ENCODE data around the gene THUMPD2. TPM values are rescaled to one million over a fixed set of nuclear protein-coding genes. Genes with fewer than 3 reads are reported as not detected.

THUMPD2 gene
- polyA plus RNA-seq, 1 donor from 2014 or later, result 24.7 TPM

- Histone ChIP-seq H3K9me3 (ENCODE audit: low read length) (no peaks in the 10 kb centered on the region), H3K9ac (ENCODE audit: low read length) (no peak overlapping the region), H3K27ac (ENCODE audit: low read length) (no peak overlapping the region), H3K4me2 (ENCODE audit: low read length) (no peak overlapping the region), H2AFZ (ENCODE audit: low read depth, low read length) (no peak overlapping the region), H4K20me1 (ENCODE audit: insufficient read depth) (no peaks in the 10 kb centered on the region), H3K9me2 (ENCODE audit: insufficient read depth, low read length) (no peaks in the 10 kb centered on the region), H3K27me3 (ENCODE audit: insufficient read depth, low read depth, low read length) (no peaks in the 10 kb centered on the region), H3K36me3 (ENCODE audit: insufficient read depth, low read length) (peaks cover 4% of the 10 kb centered on the region), H3K4me3 (ENCODE audit: low read length) (no peak overlapping the region), H3K79me2 (replicated peaks; ENCODE audit: insufficient read depth, low read length) (no peaks in the 10 kb centered on the region), H3F3A (ENCODE audit: insufficient read depth, low read length, poor library complexity, severe bottlenecking) (no peaks in the 10 kb centered on the region)
- TF ChIP-seq EP300 (conservative IDR thresholded peaks at IDR 0.05; ENCODE audit: poor library complexity, severe bottlenecking), result no peak
- no peak for TF ChIP-seq CTCF (IDR thresholded peaks at IDR 0.05; ENCODE audit: poor library complexity, severe bottlenecking)
- TF ChIP-seq RAD21 (conservative IDR thresholded peaks at IDR 0.05), result no peak
- no peak for TF ChIP-seq TAF1 (IDR thresholded peaks at IDR 0.05; ENCODE audit: low read depth)
- no peak for TF ChIP-seq POLR2AphosphoS5 (IDR thresholded peaks at IDR 0.05)
- no peak for TF ChIP-seq EZH2 (IDR thresholded peaks at IDR 0.05; ENCODE audit: borderline replicate concordance, insufficient read depth, low read length, poor library complexity, severe bottlenecking)
- TF ChIP-seq SMC3 (conservative IDR thresholded peaks at IDR 0.05; ENCODE audit: poor library complexity), result no peak
Observed at GRCh38 chr2:39738936-39739335, 40.1 kb downstream of the THUMPD2 start.

GRCh38 chr2:39737661-39738060 lies 41.4 kb downstream of the THUMPD2 start:
- H3K9ac ChIP-seq (ENCODE audit: low read length), result no peak overlapping the region
- peaks cover 4% of the 10 kb centered on the region for H3K36me3 ChIP-seq (ENCODE audit: insufficient read depth, low read length)
- H3K27ac ChIP-seq (ENCODE audit: low read length), result no peak overlapping the region
- no peaks in the 10 kb centered on the region for H4K20me1 ChIP-seq (ENCODE audit: insufficient read depth)
- H3K9me2 ChIP-seq (ENCODE audit: insufficient read depth, low read length), result no peaks in the 10 kb centered on the region
- H2AFZ ChIP-seq (ENCODE audit: low read depth, low read length), result no peak overlapping the region
- H3F3A ChIP-seq (ENCODE audit: insufficient read depth, low read length, poor library complexity, severe bottlenecking), result no peaks in the 10 kb centered on the region
- no peaks in the 10 kb centered on the region for H3K27me3 ChIP-seq (ENCODE audit: insufficient read depth, low read depth, low read length)
- no peak overlapping the region for H3K4me3 ChIP-seq (ENCODE audit: low read length)
- H3K79me2 ChIP-seq (replicated peaks; ENCODE audit: insufficient read depth, low read length), result no peaks in the 10 kb centered on the region
- no peaks in the 10 kb centered on the region for H3K9me3 ChIP-seq (ENCODE audit: low read length)
- TF ChIP-seq MXI1 (conservative IDR thresholded peaks at IDR 0.05; ENCODE audit: poor library complexity, severe bottlenecking), result no peak
- no peak for TF ChIP-seq POLR2AphosphoS5 (IDR thresholded peaks at IDR 0.05)
- TF ChIP-seq EP300 (conservative IDR thresholded peaks at IDR 0.05; ENCODE audit: poor library complexity, severe bottlenecking), result no peak
- TF ChIP-seq EZH2 (IDR thresholded peaks at IDR 0.05; ENCODE audit: borderline replicate concordance, insufficient read depth, low read length, poor library complexity, severe bottlenecking), result no peak
- no peak for TF ChIP-seq REST (IDR thresholded peaks at IDR 0.05; ENCODE audit: borderline replicate concordance)
- no peak for TF ChIP-seq CTCF (IDR thresholded peaks at IDR 0.05; ENCODE audit: poor library complexity, severe bottlenecking)
- H3K4me2 ChIP-seq (ENCODE audit: low read length), result no peak overlapping the region

All from neural cell (in vitro differentiated cells).